B cell (primary cell): ENCODE measurements around the gene SLC7A7. TPM values are rescaled to one million over a fixed set of nuclear protein-coding genes. Genes with fewer than 3 reads are reported as not detected.

Experiments
- ATAC-seq: fragments of 200-7000 bp; cut with Tn5 transposase; one replicate; pipeline ENCODE4 v1.10.0; 2021; ENCODE audit warnings: low read depth, mild to moderate bottlenecking, moderate number of reproducible peaks, moderate library complexity
- CTCF ChIA-PET: fragments of 350-600 bp; sonication (Branson Sonifier 250); formaldehyde crosslinking; loops from one replicate; lab custom pipeline; 2021; ENCODE audit warnings: antibody characterized with exemption, inconsistent platforms; lab: Charles Lee
- POLR2A ChIA-PET: fragments of 350-600 bp; sonication (Branson Sonifier 250); formaldehyde crosslinking; loops from one replicate; lab custom pipeline; 2021; ENCODE audit warnings: antibody characterized with exemption; lab: Charles Lee
- DNase-seq: peaks from one replicate; pipeline ENCODE4 v3.0.0; 2013
- H2AFZ ChIP-seq: 2 replicates; pipeline ENCODE4 v1.6.1; 2012; ENCODE audit warnings: mild to moderate bottlenecking, low read depth, low read length; ENCODE audit not compliant: insufficient read depth, poor library complexity, severe bottlenecking
- H3K27ac ChIP-seq, 2 donors: 1 replicate in 1 of 2; 2 replicates in 1 of 2; pipeline ENCODE4 v1.5.1; 2012 to 2013; ENCODE audit warnings: low read length in 2 of 2, mild to moderate bottlenecking in 2 of 2, moderate library complexity in 1 of 2
- H3K27me3 ChIP-seq, 4 experiments: fragments of 200-600 bp in 1 of 4; sonication (generic) in 1 of 4; replicated peaks in 1 of 4; 1 replicate in 2 of 4; 2 replicates in 2 of 4; pipeline versions ENCODE4 v1.6.1 to v1.7.0; 2013 to 2016; ENCODE audit warnings: low read length in 3 of 4, mild to moderate bottlenecking in 2 of 4, mixed read lengths in 1 of 4, moderate library complexity in 1 of 4; ENCODE audit not compliant: insufficient read depth in 4 of 4, control insufficient read depth in 3 of 4; ENCODE audit errors: control extremely low read depth in 1 of 4
- H3K36me3 ChIP-seq, 2 experiments: replicated peaks in 1 of 2; 1 replicate in 1 of 2; 2 replicates in 1 of 2; pipeline versions ENCODE4 v1.6.1 to v1.7.1; 2013; ENCODE audit warnings: low read length in 1 of 2; ENCODE audit not compliant: insufficient read depth in 2 of 2, control insufficient read depth in 1 of 2; ENCODE audit errors: control extremely low read depth in 1 of 2, extremely low read depth in 1 of 2
- H3K4me1 ChIP-seq, 2 donors: fragments of 200-600 bp in 1 of 2; sonication (generic) in 1 of 2; 1 replicate in 1 of 2; 2 replicates in 1 of 2; pipeline versions ENCODE4 v1.5.1 to v1.6.1; 2013 to 2017; ENCODE audit warnings: low read length in 2 of 2; ENCODE audit not compliant: control insufficient read depth in 2 of 2, insufficient read depth in 2 of 2
- H3K4me2 ChIP-seq: replicated peaks from 2 replicates; pipeline ENCODE3; 2012; ENCODE audit warnings: mild to moderate bottlenecking, low read depth, low read length; ENCODE audit not compliant: poor library complexity, severe bottlenecking
- H3K4me3 ChIP-seq, 5 experiments: fragments of 200-600 bp in 1 of 5; sonication (generic) in 1 of 5; 1 replicate in 3 of 5; 2 replicates in 2 of 5; pipeline versions ENCODE4 v1.5.1 to v1.7.0; 2011 to 2016; ENCODE audit warnings: low read length in 4 of 5, mild to moderate bottlenecking in 4 of 5, low read depth in 2 of 5, control low read depth in 1 of 5, moderate library complexity in 1 of 5; ENCODE audit not compliant: insufficient read depth in 1 of 5; ENCODE audit errors: control extremely low read depth in 1 of 5, extremely low read depth in 1 of 5
- H3K79me2 ChIP-seq: fragments of 200-600 bp; sonication (generic); one replicate; pipeline ENCODE4 v1.6.0; 2016; ENCODE audit warnings: low read length; ENCODE audit not compliant: control insufficient read depth, insufficient read depth
- H3K9ac ChIP-seq: fragments of 200-600 bp; sonication (generic); 2 replicates; pipeline ENCODE4 v1.6.1; 2017; ENCODE audit warnings: mild to moderate bottlenecking, low read length, moderate library complexity
- H3K9me3 ChIP-seq, 3 donors: one replicate each; pipeline versions ENCODE4 v1.6.1 to v1.7.1; 2013; ENCODE audit warnings: low read length in 2 of 3; ENCODE audit not compliant: control insufficient read depth in 2 of 3, insufficient read depth in 1 of 3; ENCODE audit errors: control extremely low read depth in 1 of 3
- H4K20me1 ChIP-seq: 2 replicates; pipeline ENCODE4 v1.6.0; 2012; ENCODE audit warnings: mild to moderate bottlenecking, low read length; ENCODE audit not compliant: insufficient read depth, control insufficient read depth, poor library complexity, severe bottlenecking
- H3K27ac Mint-ChIP-seq: one replicate; pipeline ENCODE4 v1.8.0; 2021; ENCODE audit warnings: mixed read lengths
- H3K27me3 Mint-ChIP-seq: one replicate; pipeline ENCODE4 v1.8.0; 2021; ENCODE audit warnings: mixed read lengths
- H3K4me1 Mint-ChIP-seq: one replicate; pipeline ENCODE4 v1.8.0; 2021; ENCODE audit warnings: mixed read lengths
- H3K4me3 Mint-ChIP-seq: one replicate; pipeline ENCODE4 v1.8.0; 2021; ENCODE audit warnings: mixed read lengths
- H3K9me3 Mint-ChIP-seq: one replicate; pipeline ENCODE4 v1.8.0; 2022; ENCODE audit warnings: mixed read lengths; ENCODE audit not compliant: insufficient read depth
- CTCF ChIP-seq: fragments of 200-600 bp; IDR thresholded peaks from one replicate; pipeline ENCODE4 v1.8.0; 2022; ENCODE audit warnings: antibody characterized with exemption, mild to moderate bottlenecking
- EZH2 ChIP-seq: IDR thresholded peaks from 2 replicates; pipeline ENCODE4 v1.6.1; 2012; ENCODE audit warnings: borderline replicate concordance, low read depth, mild to moderate bottlenecking, moderate library complexity, low read length; ENCODE audit not compliant: insufficient read depth, poor library complexity, severe bottlenecking
- WGBS: methylation state at CpG from one replicate; pipeline ENCODE4 v1.1.5; 2013; ENCODE audit warnings: missing lambda C conversion rate; ENCODE audit not compliant: insufficient coverage; 5-methylcytosine and 5-hydroxymethylcytosine counted together
- intact Hi-C: fragments of 100-400 bp; cut with micrococcal nuclease; formaldehyde crosslinking; loops from one replicate; pipeline ENCODE4 v1.10.0; 2022
- polyA plus RNA-seq: library from polyadenylated mRNA; depleted of rRNA; stranded (reverse); fragments of >200 nt; gene quantifications from 2 replicates; pipeline ENCODE4 v1.2.3, GENCODE V29; 2012
- total RNA-seq, 2 donors: library from RNA; stranded (reverse); fragments of 120-200 nt in 1 of 2; gene quantifications; 1 replicate in 1 of 2; 2 replicates in 1 of 2; pipeline versions ENCODE4 v1.2.3 to v1.2.4, GENCODE V29; 2013 to 2022

Gene SLC7A7
- total and polyA plus RNA-seq, 2 donors (not counting 1 experiment from before 2014, with no cell fraction given): 33.4 to 50.0 TPM

- ATAC-seq (no peak), DNase-seq (no peak)
- Histone ChIP-seq H2AFZ (no peak overlapping the region), H3K4me2 (no peak overlapping the region), H3K9me3 (no peaks in the 10 kb centered on the region), H3K27ac (no peak overlapping the region), H3K79me2 (no peaks in the 10 kb centered on the region), H3K9ac (no peak overlapping the region), H3K4me1 (no peaks in the 10 kb centered on the region), H3K36me3 (peaks cover 1 to 41% of the 10 kb centered on the region in 2 experiments), H3K4me3 (no peak overlapping the region), H4K20me1 (no peaks in the 10 kb centered on the region), H3K27me3 (no peaks in the 10 kb centered on the region)
- TF ChIP-seq CTCF (no peak), EZH2 (no peak)
- no peaks in the 10 kb centered on the region for H3K27me3 Mint-ChIP-seq
- H3K4me1 Mint-ChIP-seq: peaks cover 5% of the 10 kb centered on the region
- intact Hi-C loops: loop anchor here (2.0 kb wide), 2 partner anchors 15 to 47 kb away; no protein-coding TSS in a partner anchor
- H3K27ac Mint-ChIP-seq: peak overlapping the region; percentile 21
- no peak overlapping the region for H3K4me3 Mint-ChIP-seq
- POLR2A ChIA-PET: interaction anchor here (0.6 to 0.7 kb wide), 4 partner anchors 29 to 110 kb away, joined by 3 to 4 read pairs (median 3); no protein-coding TSS in a partner anchor
- no peaks in the 10 kb centered on the region for H3K9me3 Mint-ChIP-seq
- no CpG with 5 or more reads among the region's 2 CpGs for WGBS
- CTCF ChIA-PET: interaction anchor here (1.3 to 6.9 kb wide), 3 partner anchors 14 to 124 kb away, joined by 4 to 73 read pairs (median 17); no protein-coding TSS in a partner anchor
Measured at GRCh38 chr14:22776215-22776614, 39.0 kb downstream of the SLC7A7 start.

- H3K4me3 Mint-ChIP-seq: no peak overlapping the region
- Histone ChIP-seq H4K20me1 (no peaks in the 10 kb centered on the region), H2AFZ (no peak overlapping the region), H3K4me3 (no peak overlapping the region), H3K9me3 (no peaks in the 10 kb centered on the region), H3K9ac (no peak overlapping the region), H3K4me1 (no peaks in the 10 kb centered on the region), H3K36me3 (peaks cover 4 to 61% of the 10 kb centered on the region in 2 experiments), H3K27me3 (no peaks in the 10 kb centered on the region), H3K27ac (no peak overlapping the region), H3K4me2 (no peak overlapping the region), H3K79me2 (peaks cover 6% of the 10 kb centered on the region)
- WGBS: 95% methylated on average over 7 of the region's 10 CpGs
- ChIA-PET CTCF (interaction anchor here (0.6 to 6.9 kb wide), 6 partner anchors 16 to 204 kb away, joined by 3 to 73 read pairs (median 8); no protein-coding TSS in a partner anchor), POLR2A (interaction anchor here (0.8 kb wide), 1 partner anchor 79 kb away, joined by 3 read pairs; no protein-coding TSS in a partner anchor)
- peaks cover 8% of the 10 kb centered on the region for H3K4me1 Mint-ChIP-seq
- no peak for DNase-seq
- TF ChIP-seq EZH2 (no peak), CTCF (no peak)
- H3K27ac Mint-ChIP-seq: peak overlapping the region; percentile 39
- ATAC-seq: no peak
- intact Hi-C loops: no loop called here
- no peaks in the 10 kb centered on the region for H3K9me3 Mint-ChIP-seq
- H3K27me3 Mint-ChIP-seq: no peaks in the 10 kb centered on the region
Measured at GRCh38 chr14:22774011-22774706, 41.1 kb downstream of the SLC7A7 start.
